NCI-H446 treated with DMSO at 0.1 percent for 48 hours (cell line): ENCODE results near the gene PPARG.

Experiments used
- DNase-seq: peaks from one replicate; lab custom pipeline; 2025; lab: John Stamatoyannopoulos, UW

PPARG gene

DNA sequence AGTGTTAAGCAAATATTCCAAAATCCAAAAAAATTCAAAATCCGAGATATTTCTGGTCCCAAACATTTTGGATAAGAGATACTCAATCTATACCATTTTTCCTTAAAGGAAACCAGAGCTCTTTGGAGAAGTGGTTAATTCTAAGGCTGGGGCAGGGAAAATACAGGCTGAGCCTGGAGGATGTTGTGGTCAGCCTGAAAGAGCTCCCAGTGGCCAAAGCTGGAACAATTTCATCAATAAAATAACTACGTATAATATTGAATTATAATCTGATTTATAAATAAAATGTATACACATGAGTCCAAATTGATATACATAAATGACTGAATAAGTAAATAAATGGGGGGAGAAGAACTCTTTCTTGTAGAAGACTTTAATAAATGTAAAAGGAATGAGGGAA lies 24.6 kb downstream of the PPARG start:
- DNase-seq = no peak

- no peak for DNase-seq
Measured at GRCh38 chr3:12316253-12316652, 27.4 kb downstream of the PPARG start.

DNA sequence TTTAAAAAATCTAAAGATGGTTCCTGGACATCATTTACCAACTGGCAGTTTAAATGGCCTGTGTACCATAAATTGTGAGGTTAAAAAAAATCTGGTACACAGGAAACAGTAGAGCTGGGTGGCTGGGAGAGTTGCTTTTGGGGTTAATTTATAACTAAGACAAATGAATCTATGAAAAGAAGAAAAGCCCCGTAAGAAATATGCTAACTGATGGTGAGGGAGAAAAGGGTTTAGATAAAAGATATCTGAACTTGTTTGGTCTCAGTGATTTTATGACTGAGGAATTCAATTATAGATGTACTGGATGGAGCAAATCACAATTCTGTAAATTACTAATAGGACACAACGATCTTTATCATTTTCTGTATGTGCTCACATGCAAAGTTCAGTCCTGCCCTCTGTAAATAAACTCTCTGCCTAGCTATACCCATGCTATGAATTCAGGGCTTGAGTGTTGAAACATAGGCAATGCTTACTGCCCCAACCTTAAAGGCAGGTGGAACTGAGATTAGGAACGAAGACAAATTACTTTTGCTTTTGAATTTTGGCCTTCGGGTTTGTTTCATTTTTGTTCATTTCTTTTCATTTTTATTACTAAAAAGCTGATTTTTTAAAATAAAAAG lies 28.0 kb downstream of the PPARG start:
- DNase-seq = no peak

DNA sequence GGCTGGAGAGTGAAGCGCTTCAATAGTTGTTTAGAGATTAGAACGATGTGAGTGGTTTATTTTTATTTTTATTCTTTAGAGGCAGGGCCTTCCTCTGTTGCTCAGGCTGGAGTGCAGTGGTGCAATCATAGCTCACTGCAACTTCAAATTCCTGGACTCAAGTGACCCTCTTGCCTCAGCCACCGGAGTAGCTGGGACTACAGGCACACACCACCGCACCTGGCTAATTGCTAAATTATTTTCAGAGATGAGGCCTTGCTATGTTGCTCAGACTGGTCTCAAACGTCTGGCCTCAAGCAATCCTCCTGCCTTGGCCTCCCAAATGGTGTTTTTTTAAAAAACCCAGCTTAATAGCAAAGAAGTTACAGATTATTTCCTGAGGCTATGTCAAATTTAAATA lies 29.0 kb downstream of the PPARG start:
- no peak for DNase-seq

GRCh38 chr3:12318758-12319621 lies 30.1 kb downstream of the PPARG start:
- no peak for DNase-seq

GRCh38 chr3:12321015-12321414 lies 32.1 kb downstream of the PPARG start:
- no peak for DNase-seq

- DNase-seq = no peak
Measured at GRCh38 chr3:12323237-12323636, 34.4 kb downstream of the PPARG start.

- no peak for DNase-seq
Measured at GRCh38 chr3:12325586-12326515, 37.0 kb downstream of the PPARG start.

GRCh38 chr3:12327021-12327420 lies 38.2 kb downstream of the PPARG start:
- DNase-seq = no peak

DNA sequence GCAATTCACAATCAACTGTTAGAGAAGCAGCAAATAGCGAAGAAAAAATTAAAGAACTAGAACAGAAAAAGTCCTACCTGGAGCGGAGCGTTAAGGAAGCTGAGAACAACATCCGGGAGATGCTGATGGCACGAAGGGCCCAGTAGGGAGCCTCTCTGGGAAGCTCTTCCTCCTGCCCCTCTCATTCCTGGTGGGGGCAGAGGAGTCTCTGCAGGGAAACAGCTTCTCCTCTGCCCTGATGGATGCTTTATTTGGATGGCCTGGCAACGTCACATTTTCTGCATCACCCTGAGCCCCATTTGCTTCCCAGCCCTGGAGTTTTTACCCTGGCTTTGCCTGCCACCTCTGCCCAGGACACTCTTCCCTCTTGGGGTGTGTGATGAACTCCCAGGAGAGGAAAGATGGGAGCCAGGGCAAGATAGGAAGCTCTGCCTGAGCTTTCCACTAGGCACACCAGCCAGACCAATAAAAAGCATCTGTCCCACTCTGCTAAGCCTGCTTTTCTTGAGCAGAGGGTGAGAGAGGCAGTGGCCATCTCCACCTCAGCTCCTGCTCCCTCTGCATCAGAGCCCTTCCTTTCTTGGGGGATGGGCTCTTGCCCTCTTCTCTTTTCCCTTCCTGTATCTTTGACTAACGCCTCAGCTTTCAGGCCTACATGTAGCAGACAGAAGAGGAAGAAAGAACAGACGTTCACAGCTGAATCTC lies 39.4 kb downstream of the PPARG start:
- DNase-seq = no peak

DNA sequence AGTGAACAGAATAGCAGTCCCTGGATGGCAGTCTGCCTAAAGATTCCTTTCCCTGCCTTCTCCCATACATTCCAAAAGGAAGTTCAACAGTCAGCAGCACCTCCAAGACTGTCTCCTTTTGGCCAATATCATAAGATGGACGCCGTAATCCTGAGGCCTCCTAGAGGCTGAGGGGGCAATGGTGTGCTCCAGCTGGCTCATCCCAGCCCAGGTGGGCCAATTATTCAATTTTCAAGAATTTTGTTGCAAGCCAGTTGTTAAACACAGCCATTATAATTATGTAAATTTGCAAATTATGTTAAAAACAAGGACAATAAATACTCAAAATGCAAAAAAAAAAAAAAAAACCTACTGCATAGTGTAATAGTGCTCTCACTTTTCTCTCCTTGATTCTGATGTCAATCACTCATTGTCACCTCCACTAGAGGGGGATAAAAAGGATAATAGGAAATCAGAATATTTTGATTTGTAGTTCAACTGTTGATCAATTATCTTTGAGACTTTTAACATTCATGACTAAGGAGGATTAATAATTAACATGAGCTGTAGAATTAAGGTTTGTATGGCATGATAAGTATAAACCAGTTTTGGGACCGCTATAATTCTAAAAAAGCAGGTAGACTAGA lies 40.1 kb downstream of the PPARG start:
- DNase-seq = no peak

GRCh38 chr3:12334786-12335185 lies 45.9 kb downstream of the PPARG start:
- DNase-seq = no peak

GRCh38 chr3:12335421-12335820 lies 46.6 kb downstream of the PPARG start:
- DNase-seq = no peak

GRCh38 chr3:12336099-12336498 lies 47.2 kb downstream of the PPARG start:
- no peak for DNase-seq

GRCh38 chr3:12338595-12339546 lies 50.0 kb downstream of the PPARG start:
- DNase-seq = no peak

GRCh38 chr3:12339701-12340480 lies 51.0 kb downstream of the PPARG start:
- no peak for DNase-seq

GRCh38 chr3:12340506-12340905 lies 51.6 kb downstream of the PPARG start:
- DNase-seq = no peak

- no peak for DNase-seq
Measured at GRCh38 chr3:12342151-12342550, 53.3 kb downstream of the PPARG start.

- DNase-seq = no peak
Measured at GRCh38 chr3:12343047-12343501, 54.2 kb downstream of the PPARG start.
